ENCODE measurements around the gene HAGH. TPM values are rescaled to one million over a fixed set of nuclear protein-coding genes. Genes with fewer than 3 reads are reported as not detected.

HAGH gene
- total RNA-seq, 2 experiments from 2014 or later: 48.0 to 50.4 TPM

- no peaks in the 10 kb centered on the region for H3K27me3 Mint-ChIP-seq (ENCODE audit: low read depth)
- H3K4me1 Mint-ChIP-seq (ENCODE audit: low read depth): peaks cover 33% of the 10 kb centered on the region
- no peak overlapping the region for H3K27ac Mint-ChIP-seq
- POLR2A ChIA-PET: interaction anchor here (0.8 to 4.5 kb wide), 3 partner anchors 9 to 75 kb away, joined by 4 to 39 read pairs (median 6); partner anchors contain the start of genes EME2, MAPK8IP3, MRPS34 and NME3
- no peak for DNase-seq
- no peak for ATAC-seq
- H3K9me3 Mint-ChIP-seq (ENCODE audit: insufficient read depth): no peaks in the 10 kb centered on the region
- H3K36me3 Mint-ChIP-seq (ENCODE audit: low read depth): peaks cover 12% of the 10 kb centered on the region
- H3K4me3 Mint-ChIP-seq: no peak overlapping the region
- CTCF ChIA-PET: no interaction called here
These were observed 46.0 kb downstream of the HAGH start for GRCh38 chr16:1780677-1781072.

GRCh38 chr16:1779741-1780676, 46.6 kb downstream of the HAGH start:
- ChIA-PET CTCF (no interaction called here), POLR2A (interaction anchor here (0.8 to 1.0 kb wide), 2 partner anchors 8 to 74 kb away, joined by 4 to 6 read pairs; partner anchors contain the start of gene MAPK8IP3)
- Mint-ChIP-seq H3K4me3 (peak overlapping the region; percentile 5), H3K27me3 (ENCODE audit: low read depth) (no peaks in the 10 kb centered on the region), H3K36me3 (ENCODE audit: low read depth) (peaks cover 9% of the 10 kb centered on the region), H3K27ac (no peak overlapping the region), H3K9me3 (ENCODE audit: insufficient read depth) (no peaks in the 10 kb centered on the region), H3K4me1 (ENCODE audit: low read depth) (peaks cover 29% of the 10 kb centered on the region)
- no peak for DNase-seq
- no peak for ATAC-seq

GRCh38 chr16:1779234-1779701, 47.4 kb downstream of the HAGH start:
- Mint-ChIP-seq H3K4me1 (ENCODE audit: low read depth) (peaks cover 33% of the 10 kb centered on the region), H3K36me3 (ENCODE audit: low read depth) (peaks cover 8% of the 10 kb centered on the region), H3K9me3 (ENCODE audit: insufficient read depth) (no peaks in the 10 kb centered on the region), H3K27me3 (ENCODE audit: low read depth) (no peaks in the 10 kb centered on the region), H3K4me3 (no peak overlapping the region), H3K27ac (no peak overlapping the region)
- no peak for DNase-seq
- ChIA-PET CTCF (no interaction called here), POLR2A (no interaction called here)
- no peak for ATAC-seq

GRCh38 chr16:1778200-1779179, 48.1 kb downstream of the HAGH start:
- Mint-ChIP-seq H3K4me1 (ENCODE audit: low read depth) (peaks cover 26% of the 10 kb centered on the region), H3K27ac (no peak overlapping the region), H3K9me3 (ENCODE audit: insufficient read depth) (no peaks in the 10 kb centered on the region), H3K36me3 (ENCODE audit: low read depth) (peaks cover 8% of the 10 kb centered on the region), H3K4me3 (no peak overlapping the region), H3K27me3 (ENCODE audit: low read depth) (no peaks in the 10 kb centered on the region)
- DNase-seq (no peak), ATAC-seq (no peak)
- POLR2A ChIA-PET: no interaction called here
- CTCF ChIA-PET: no interaction called here

- POLR2A ChIA-PET: no interaction called here
- peaks cover 5% of the 10 kb centered on the region for H3K36me3 Mint-ChIP-seq (ENCODE audit: low read depth)
- DNase-seq (no peak), ATAC-seq (no peak)
- no peaks in the 10 kb centered on the region for H3K9me3 Mint-ChIP-seq (ENCODE audit: insufficient read depth)
- no peak overlapping the region for H3K4me3 Mint-ChIP-seq
- no peaks in the 10 kb centered on the region for H3K27me3 Mint-ChIP-seq (ENCODE audit: low read depth)
- H3K27ac Mint-ChIP-seq: no peak overlapping the region
- CTCF ChIA-PET: no interaction called here
- peaks cover 22% of the 10 kb centered on the region for H3K4me1 Mint-ChIP-seq (ENCODE audit: low read depth)
These were observed 49.0 kb downstream of the HAGH start for GRCh38 chr16:1777375-1778199.

- POLR2A ChIA-PET: interaction anchor here (0.6 kb wide), 1 partner anchor 118 kb away, joined by 3 read pairs; no protein-coding TSS in a partner anchor
- Mint-ChIP-seq H3K4me1 (ENCODE audit: low read depth) (peaks cover 22% of the 10 kb centered on the region), H3K9me3 (ENCODE audit: insufficient read depth) (no peaks in the 10 kb centered on the region), H3K4me3 (no peak overlapping the region), H3K27ac (no peak overlapping the region), H3K27me3 (ENCODE audit: low read depth) (no peaks in the 10 kb centered on the region), H3K36me3 (ENCODE audit: low read depth) (peaks cover 11% of the 10 kb centered on the region)
- no peak for DNase-seq
- CTCF ChIA-PET: no interaction called here
- ATAC-seq: no peak
These were observed 49.6 kb downstream of the HAGH start for GRCh38 chr16:1776991-1777374.

- Mint-ChIP-seq H3K4me3 (no peak overlapping the region), H3K27me3 (ENCODE audit: low read depth) (no peaks in the 10 kb centered on the region), H3K27ac (no peak overlapping the region), H3K9me3 (ENCODE audit: insufficient read depth) (no peaks in the 10 kb centered on the region), H3K4me1 (ENCODE audit: low read depth) (peaks cover 22% of the 10 kb centered on the region), H3K36me3 (ENCODE audit: low read depth) (peaks cover 12% of the 10 kb centered on the region)
- ChIA-PET CTCF (no interaction called here), POLR2A (interaction anchor here (0.6 kb wide), 1 partner anchor 117 kb away, joined by 3 read pairs; no protein-coding TSS in a partner anchor)
- ATAC-seq (no peak), DNase-seq (no peak)
These were observed 50.0 kb downstream of the HAGH start for GRCh38 chr16:1776672-1776955.

GRCh38 chr16:1775846-1776671, 50.6 kb downstream of the HAGH start:
- Mint-ChIP-seq H3K4me3 (no peak overlapping the region), H3K4me1 (ENCODE audit: low read depth) (peaks cover 16% of the 10 kb centered on the region), H3K9me3 (ENCODE audit: insufficient read depth) (no peaks in the 10 kb centered on the region), H3K36me3 (ENCODE audit: low read depth) (peaks cover 11% of the 10 kb centered on the region), H3K27ac (no peak overlapping the region), H3K27me3 (ENCODE audit: low read depth) (no peaks in the 10 kb centered on the region)
- DNase-seq (no peak), ATAC-seq (no peak)
- CTCF ChIA-PET: no interaction called here
- POLR2A ChIA-PET: interaction anchor here (0.6 to 2.4 kb wide), 2 partner anchors 70 to 117 kb away, joined by 3 to 11 read pairs; partner anchors contain the start of gene MAPK8IP3

- H3K9me3 Mint-ChIP-seq (ENCODE audit: insufficient read depth): no peaks in the 10 kb centered on the region
- no peak overlapping the region for H3K27ac Mint-ChIP-seq
- H3K4me1 Mint-ChIP-seq (ENCODE audit: low read depth): peaks cover 15% of the 10 kb centered on the region
- ChIA-PET POLR2A (interaction anchor here (2.4 kb wide), 1 partner anchor 69 kb away, joined by 11 read pairs; the partner anchor contains the start of gene MAPK8IP3), CTCF (interaction anchor here (1.4 to 4.8 kb wide), 2 partner anchors 7 to 154 kb away, joined by 3 to 41 read pairs; partner anchors contain the start of genes NUBP2 and SPSB3)
- ATAC-seq (no peak), DNase-seq (no peak)
- H3K4me3 Mint-ChIP-seq: peak overlapping the region; percentile 43
- no peaks in the 10 kb centered on the region for H3K27me3 Mint-ChIP-seq (ENCODE audit: low read depth)
- peaks cover 15% of the 10 kb centered on the region for H3K36me3 Mint-ChIP-seq (ENCODE audit: low read depth)
These were observed 51.4 kb downstream of the HAGH start for GRCh38 chr16:1775006-1775845.

GRCh38 chr16:1774448-1774780, 52.2 kb downstream of the HAGH start:
- no peak for DNase-seq
- H3K36me3 Mint-ChIP-seq (ENCODE audit: low read depth): peaks cover 18% of the 10 kb centered on the region

More at GRCh38 chr16:1774448-1774780, 52.2 kb downstream of the HAGH start:
- H3K4me3 Mint-ChIP-seq: peak overlapping the region; percentile 99
- no peaks in the 10 kb centered on the region for H3K9me3 Mint-ChIP-seq (ENCODE audit: insufficient read depth)
- H3K27ac Mint-ChIP-seq: no peak overlapping the region
- ATAC-seq: no peak
- ChIA-PET CTCF (interaction anchor here (1.4 to 4.8 kb wide), 4 partner anchors 8 to 366 kb away, joined by 3 to 41 read pairs (median 6); partner anchors contain the start of genes MAPK8IP3, NUBP2 and SPSB3), POLR2A (interaction anchor here (2.4 to 4.7 kb wide), 2 partner anchors 9 to 68 kb away, joined by 11 to 39 read pairs; partner anchors contain the start of genes MAPK8IP3, NUBP2 and SPSB3)
- peaks cover 17% of the 10 kb centered on the region for H3K4me1 Mint-ChIP-seq (ENCODE audit: low read depth)
- H3K27me3 Mint-ChIP-seq (ENCODE audit: low read depth): no peaks in the 10 kb centered on the region
